ENCODE results near the gene LBH. TPM values are rescaled to one million over a fixed set of nuclear protein-coding genes. Genes with fewer than 3 reads are reported as not detected.
A peak's percentile ranks its signal among the peaks of the same experiment; 100 is the strongest.

LBH gene
- polyA plus RNA-seq (2013, experiment 1 of 2; ENCODE audit: insufficient read length), result 158 TPM
- polyA plus RNA-seq (2013, experiment 2 of 2; ENCODE audit: insufficient read length), result 154 TPM

DNA sequence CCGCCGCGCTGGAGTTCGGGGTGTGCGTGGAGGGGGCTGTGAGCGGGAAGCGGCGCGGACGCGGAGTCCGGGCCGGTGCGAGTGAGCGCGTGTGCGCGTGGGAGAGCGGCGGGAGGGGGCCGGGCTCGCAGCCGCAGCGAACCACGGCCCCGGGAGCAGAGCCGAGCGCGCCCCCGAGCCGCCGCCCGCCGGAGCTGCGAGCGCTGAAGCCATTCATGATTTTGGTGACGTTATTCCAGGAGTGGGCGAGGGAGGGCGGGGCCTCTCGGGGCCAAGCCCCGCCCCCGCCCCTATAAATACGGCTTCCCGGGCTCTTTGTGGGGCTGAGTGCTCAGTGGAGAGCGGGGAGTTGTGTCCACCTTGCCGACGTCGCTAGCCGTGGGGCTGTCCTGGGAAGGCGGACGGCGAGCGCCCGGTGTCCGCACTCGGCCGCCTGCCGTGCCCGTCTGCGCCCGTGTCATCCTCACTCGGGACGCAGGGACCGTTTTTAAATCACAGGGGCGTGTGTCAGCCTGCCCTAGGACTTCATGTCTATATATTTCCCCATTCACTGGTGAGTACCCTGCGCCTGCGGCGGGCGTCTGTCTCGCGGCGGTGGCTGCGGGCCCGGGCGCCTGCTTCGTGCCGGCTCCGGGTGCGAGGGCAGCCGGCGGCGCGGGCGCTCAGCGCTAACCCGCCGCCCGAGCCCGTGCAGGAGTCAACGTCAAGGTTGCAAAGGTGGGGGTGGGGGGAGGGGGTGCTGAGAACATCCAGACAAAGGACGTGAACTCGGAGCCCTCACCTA is at the start of gene LBH:
Gene LBH (plus strand): TSS at position 323 of the 784 bp plus-strand sequence. CDS start 205 bp downstream, at position 528.
- DNase-seq, result peak; percentile 92

DNA sequence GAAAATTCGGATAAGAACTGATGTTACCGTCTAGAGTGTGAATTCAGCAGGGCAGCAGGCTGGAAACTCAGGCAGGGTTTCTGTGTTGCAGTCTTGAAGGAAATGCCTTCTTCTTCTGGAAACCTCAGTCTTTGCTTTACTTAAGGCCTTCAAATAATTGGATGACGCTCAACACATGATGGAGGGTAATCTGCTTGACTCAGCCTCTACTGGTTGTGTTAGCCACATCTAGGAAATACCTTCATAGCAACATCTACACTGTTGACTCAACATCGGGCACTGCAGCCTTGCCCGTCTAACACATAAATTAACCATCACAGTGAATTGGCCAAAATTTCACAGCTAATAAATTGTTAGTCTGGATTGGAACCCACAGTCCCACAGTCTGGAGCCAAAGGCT is 47.3 kb upstream of the LBH start:
- DNase-seq, result no peak

DNA sequence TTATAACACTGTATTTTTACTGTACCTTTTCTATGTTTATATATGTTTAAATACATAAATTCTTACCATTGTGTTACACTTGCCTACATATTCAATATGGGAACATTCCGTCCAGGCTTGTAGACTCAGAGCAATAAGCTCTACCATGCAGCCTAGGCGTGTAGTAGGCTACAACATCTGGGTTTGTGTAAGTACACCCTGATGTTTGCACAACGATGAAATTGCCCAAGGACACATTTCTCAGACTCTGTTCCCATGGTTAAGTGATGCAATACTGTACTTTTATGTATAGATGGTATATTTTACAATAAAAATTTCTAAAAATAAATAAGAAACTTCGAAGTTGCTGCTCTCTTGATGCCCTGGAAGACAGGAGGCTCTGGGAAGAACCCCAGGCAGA is 46.2 kb upstream of the LBH start:
- no peak for DNase-seq

DNA sequence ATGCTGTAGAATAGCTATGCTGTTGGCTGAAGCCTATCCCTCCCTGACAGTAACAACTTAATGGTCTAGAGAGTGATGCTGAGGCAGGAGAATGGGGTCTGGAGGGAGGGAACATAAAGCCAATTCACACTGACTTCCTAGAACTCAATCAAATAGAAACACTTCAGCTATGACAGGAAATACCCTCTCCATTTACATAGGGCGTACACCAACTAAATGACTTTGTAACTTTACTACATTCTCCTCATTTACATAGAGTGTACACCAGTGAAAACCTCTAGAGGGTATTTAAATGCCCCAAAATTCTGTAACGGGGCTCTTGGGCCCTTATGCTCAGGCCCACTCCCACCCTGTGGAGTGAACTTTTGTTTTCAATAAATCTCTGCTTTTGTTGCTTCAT is 43.0 kb upstream of the LBH start:
- DNase-seq, result no peak

DNA sequence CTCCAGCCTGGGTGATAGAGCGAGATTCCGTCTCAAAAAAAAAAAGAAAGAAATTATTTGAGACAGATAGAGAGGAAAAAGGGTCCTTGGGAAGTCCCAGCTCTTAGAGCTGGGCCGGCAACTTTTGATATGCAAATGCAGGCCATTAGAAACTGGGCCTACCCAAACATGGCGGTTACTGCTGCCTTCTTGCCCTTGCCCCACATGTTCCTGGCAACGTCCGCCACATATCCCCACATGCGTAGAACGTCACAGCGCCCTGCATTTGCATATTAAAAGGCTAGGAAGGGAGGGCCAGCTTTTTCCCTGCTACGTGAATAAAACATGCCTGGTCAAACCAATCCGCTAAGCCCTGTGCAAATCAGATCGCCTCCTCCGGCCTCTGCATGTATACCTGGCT is 40.7 kb upstream of the LBH start:
- DNase-seq, result no peak

DNA sequence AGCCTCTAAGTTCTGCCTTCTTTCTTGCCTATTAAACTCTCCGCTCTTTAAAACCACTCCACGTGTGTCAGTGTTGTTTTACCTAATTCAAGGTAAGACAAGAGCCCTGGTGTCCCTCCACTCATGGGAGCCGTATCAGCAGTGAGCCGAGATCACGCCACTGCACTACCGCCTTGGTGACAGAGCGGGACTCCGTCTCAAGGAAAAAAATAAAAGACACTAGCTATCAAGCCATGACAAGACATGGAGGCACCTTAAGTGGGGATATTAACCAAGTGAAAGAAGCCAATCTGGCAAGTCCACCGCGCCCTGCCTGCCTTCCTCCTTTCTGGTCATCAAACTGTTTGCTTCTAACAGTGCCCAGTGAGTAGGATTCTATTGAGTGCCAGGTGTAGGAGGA is 40.2 kb upstream of the LBH start:
- DNase-seq, result no peak

DNA sequence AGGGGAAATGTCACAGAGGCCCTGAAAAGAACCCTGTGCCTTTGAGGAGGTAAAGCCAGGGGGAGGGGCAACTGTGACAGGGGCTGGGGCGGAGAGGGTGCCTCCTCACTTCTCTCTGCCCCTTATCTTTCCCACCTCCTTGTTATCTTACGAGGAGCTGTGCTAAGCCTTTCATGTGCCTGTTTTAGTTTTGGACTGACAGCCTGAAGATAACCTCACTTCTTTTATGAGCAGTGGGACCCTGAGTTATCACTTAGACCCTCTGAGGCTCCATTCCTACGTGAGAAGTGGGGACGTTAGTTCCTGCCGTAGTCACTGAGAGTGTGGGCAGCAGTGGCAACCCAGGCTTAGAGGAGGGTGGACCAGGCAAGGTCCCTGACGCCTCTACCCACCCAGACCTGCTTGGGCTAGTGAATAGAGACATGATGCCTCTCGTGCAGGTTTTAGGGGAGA is 39.5 kb upstream of the LBH start:
- no peak for DNase-seq

DNA sequence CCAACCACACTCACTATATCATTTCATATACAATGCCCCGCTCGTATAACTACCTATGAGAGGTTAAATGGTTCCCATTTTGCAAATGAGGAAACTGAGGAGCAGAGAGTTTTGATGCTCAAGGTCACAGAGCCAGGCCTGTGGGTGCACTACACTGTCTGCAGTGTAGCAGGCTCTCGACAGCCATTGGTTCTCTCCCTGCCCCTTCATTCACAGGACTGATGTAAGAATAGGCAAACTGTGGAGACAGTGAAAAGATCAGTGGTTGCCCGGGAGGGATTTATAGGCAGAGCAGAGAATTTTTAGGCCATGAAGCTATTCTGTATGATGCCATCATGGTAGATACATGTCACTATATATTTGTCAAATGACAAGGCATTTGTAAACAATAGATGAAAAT is 39.0 kb upstream of the LBH start:
- no peak for DNase-seq

DNA sequence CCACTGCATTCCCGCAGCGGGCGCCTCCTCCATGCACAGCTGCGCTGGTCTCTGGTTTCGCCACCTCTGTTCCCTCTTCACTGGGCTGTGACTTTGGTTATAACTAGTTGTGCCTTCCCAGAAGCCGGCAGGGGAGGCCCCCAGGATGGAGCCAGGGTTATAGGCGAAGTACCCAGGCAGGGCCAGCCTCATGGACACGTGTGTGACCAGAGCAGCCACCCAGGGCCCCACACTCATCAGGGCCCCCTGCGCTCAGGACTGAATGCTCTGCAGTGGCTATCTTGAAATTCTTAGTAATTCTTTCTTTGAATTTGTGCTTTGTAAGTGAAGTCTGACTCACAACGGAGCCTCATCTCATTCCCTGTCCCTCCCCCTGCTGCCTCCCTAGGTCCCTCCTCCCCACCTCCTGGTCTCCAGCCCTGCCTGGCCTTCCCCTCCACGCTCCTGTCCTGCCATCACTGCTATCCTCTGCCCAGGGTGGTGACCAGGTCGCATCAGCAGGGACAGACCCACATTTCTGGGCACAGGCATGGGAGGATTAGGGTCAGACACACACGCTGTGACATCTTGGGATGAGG is 38.1 kb upstream of the LBH start:
- DNase-seq, result peak; percentile 26

DNA sequence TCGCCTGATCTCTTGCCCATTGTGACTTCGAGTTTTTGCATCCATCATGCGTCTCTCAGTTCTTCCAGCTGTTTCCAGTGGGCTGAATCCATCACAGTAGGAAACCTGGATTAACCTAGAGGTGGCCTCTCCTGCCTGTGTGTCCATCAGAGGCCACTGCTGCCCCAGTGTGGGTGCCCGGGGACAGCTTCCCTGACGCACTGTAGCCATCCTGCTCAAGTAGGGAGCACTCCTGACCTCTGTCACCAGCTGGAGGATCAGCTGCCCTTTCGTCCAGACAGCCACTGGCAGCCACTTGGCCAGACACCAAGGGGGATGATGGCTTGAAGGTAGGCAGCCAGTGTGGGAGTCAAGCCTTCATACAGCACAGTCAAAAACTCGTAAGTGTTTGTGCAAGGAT is 36.9 kb upstream of the LBH start:
- no peak for DNase-seq

DNA sequence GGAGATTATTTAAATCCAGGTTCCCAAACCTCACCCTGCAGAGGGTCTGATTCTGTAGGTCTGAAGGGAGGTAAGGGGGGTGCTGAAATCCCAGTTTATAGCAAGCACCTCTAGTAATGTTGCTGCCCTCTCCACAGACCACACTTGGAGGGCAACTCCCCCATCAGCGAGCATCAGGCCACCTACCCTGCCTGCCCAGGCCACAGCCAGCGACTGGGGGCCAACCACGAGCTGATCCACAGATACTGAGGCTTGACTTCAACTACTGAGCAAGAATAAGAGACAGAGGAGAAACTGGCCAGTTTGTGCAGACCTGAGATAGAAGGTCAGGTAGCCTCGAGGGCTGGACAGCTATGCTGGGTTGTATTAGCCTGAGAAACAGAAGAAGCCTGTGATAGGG is 36.3 kb upstream of the LBH start:
- no peak for DNase-seq

DNA sequence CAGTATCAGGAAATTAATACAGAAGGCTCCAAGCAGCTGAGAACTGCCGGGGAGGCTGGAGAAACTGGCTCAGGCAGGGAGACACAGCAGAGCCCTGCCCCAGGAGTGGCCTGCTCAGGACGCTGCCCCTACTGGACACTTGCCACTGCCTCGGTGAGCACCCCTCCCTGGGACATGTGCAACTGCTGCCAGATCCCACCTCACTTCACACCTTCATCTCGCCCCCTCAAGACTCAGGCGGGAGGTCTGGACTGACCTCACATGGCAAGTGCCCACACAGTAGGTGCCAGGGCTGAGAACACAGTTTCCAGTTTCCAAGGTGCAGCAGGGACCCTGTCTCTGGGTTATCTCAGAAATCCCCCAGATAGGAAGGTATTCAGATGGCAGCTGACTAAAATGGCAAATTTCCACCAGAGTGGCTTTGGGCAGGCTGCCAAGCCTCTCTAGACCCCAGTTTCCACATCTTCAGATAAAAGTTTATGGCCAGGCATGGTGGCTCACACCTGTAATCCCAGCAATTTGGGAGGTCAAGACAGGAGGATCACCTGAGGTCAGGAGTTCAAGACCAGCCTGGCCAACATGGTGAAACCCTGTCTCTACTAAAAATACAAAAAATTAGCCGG is 33.7 kb upstream of the LBH start:
- DNase-seq, result no peak

DNA sequence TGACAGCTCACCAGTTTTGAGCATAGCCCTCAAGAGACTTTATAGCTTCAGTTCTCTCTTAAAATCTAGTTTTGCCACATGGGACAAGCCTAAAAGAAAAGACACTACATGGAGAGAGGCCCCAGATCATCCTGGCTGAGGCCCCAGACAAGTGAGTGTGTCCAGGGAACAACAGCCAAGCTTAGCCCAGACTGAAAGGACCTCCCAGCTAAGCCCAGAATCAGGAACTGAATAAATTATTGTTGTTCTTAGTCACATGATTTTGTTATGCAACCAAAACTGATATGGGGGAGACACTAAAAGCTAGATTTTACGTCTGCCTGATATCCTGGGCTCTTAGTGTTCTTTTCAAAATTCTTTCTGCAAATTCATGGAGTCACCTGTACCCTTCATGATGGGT is 29.3 kb upstream of the LBH start:
- DNase-seq, result peak; percentile 38

DNA sequence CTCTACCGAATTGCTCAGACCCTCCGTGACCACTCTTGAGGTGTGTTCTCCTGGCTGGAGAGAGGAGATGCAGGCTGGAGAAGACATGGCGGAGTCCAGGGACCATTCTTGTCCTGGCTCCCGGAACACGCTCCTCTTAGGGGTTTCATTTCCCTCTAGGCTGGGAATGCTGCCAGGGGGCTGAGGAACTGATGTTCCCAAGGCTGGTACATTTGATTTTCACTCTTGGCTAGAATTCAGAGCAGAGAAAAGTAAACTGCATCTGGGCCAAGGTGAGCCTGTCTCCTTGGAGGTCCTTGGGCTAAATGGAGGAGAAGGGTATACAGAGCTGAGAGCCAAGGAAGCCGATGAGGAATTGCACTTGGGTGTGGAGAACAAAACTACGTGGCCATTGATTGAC is 28.2 kb upstream of the LBH start:
- no peak for DNase-seq

DNA sequence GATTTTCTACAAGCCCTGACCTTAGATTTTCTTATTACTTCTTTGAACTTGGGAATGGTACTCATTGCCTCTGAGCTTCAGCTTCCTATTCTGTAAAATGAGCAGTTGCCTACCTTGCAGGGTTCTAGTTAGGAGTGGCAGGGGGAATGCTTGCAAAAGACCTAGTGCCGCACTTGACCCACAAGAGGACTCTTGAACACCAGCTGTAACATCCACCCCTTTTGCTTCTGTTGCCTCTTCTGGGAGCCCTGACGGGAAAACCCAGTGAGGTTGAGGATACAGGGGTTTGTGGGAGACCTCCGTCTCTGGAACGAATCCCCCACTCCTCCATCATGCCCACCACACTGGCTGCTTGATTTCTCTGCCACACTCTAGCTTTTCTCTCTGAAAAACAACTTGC is 27.1 kb upstream of the LBH start:
- no peak for DNase-seq

DNA sequence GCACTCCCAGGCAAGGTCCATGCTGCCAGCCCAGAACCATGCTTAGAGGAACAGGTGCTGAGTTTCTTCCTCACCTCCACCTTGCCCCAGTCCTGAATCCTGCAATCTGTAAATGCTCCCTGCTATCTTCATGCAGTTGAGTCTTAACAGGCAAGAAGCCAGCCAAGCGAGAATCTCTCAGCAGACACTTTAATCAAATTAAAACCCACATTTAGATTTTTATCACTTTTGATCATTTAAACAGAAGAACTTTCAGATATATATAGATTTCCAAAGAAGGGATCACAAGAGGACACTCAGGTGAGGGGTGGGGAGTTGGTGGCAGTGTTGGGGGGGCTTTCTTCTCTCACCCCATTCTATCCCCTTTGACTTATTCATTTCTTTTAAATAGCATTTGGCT is 25.9 kb upstream of the LBH start:
- no peak for DNase-seq

DNA sequence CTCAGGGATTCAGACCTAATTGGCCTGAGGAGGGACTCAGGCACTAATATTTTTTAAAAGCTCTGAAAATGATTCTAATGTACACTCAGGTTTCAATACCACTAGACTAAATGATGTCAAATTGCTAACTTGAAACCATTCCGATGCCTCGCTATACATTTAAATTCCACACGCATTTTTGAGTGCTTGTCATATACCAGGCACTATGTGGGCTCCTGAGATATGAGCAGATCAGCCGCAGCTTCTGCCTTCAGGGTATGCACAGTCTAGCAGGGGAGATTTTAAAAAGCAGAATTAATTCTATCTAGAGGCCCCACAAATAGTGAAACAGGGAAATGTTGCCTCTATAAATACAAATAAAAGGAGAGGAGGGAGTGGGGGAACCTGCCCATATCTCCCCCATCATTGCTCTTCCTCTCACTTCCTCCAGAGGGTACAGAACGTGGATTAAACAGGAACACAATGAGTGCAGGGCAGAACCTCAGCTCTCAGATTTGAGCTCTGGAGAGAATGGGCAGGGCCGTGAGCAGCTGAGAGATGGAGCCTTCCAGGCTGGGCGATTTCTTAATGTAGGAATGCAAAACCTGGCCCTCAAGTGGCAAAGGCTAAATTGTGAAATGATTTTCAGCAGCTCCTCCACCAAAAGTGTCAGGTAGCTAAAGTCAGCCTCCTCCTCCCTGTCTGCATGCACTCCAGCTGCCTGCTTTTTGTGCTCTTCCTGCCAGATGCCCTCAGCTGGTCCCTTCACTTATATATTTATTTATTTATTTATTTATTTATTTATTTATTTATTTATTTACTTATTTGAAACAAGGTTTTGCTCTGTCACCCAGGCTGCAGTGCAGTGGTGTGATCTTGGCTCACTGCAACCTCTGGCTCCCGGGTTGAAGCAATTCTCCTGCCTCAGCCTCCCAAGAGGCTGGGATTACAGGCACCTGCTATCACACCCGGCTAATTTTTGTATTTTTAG is 24.6 kb upstream of the LBH start:
- no peak for DNase-seq

DNA sequence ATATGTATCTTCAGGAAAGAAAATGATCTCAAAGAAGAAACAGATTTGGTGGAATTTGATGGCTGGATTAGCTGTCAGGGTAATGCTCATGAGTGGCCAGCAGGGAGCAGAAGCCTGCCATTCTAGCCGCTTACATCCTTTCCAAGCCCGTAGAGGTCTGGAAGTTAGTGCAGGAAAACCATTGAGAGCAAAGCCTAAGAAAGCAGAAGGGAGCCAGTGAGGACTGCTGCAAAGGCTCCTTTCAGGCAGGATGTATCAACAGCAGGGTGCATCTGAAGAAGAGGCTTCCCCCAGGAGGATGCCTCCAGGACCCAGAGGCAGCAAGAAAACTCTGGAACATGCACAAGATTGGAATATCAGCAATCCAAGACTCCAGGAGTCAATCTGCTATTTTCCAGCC is 22.9 kb upstream of the LBH start:
- DNase-seq, result peak; percentile 77

DNA sequence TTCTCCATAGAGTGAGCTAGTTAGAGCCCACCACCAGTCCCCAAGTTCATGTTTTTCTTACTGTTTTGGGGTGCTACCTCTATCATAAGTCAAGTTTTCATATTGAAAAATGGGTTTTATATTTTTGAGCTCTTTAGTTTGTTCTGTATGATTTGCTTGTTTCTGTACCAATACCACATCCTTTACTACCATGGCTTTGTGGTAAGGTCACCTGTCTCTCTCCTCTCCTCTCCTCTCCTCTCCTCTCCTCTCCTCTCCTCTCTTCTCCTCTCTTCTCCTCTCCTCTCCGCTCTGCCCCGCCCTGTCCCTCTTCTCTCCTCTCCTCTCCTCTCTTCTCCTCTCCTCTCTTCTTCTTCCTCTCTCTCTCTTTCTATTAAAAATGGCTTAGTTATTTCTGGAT is 22.1 kb upstream of the LBH start:
- DNase-seq, result no peak

DNA sequence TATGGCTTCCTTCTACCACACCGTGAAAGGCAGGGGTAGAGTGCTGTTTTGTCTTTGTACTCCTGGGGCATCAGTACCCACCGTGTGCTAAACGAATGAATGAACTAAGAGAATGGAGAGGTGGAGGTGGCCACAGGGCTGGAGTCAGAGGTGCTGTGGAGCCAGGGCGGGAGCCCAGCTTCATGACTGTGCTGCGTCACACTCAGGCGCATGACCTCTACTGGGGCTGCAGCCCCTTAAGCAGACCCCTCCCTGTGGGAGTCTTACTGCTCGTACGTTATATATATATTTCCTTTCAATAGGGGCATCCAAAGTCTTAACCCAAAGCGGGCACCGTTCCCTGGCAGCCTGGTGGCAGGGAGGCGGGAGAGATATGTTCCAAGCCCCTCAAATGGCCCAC is 18.0 kb upstream of the LBH start:
- DNase-seq, result no peak

DNA sequence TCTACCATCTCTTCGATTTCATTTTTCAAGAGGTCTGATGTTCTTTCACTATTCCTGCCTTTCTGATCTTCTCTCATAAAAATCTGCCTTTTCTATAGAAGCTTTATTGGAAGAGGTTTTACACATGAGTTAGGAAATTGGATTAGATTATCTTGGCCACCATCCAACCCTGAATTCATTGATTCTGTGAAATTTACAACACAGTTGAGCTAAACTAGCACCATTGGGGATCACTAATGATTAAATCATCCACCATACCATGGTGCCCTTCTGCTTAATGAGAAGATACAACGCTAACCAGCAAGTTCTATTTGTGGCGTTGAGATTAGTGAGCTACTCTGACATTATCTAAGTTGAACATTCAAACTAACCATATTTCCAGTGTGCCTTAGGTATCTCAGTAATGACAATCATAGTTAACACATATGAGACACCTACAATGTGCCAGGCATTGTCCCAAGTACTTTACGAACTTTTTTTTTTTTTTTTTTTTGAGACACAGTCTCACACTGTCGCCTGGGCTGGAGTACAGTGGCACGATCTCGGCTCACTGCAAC is 17.3 kb upstream of the LBH start:
- DNase-seq, result no peak

DNA sequence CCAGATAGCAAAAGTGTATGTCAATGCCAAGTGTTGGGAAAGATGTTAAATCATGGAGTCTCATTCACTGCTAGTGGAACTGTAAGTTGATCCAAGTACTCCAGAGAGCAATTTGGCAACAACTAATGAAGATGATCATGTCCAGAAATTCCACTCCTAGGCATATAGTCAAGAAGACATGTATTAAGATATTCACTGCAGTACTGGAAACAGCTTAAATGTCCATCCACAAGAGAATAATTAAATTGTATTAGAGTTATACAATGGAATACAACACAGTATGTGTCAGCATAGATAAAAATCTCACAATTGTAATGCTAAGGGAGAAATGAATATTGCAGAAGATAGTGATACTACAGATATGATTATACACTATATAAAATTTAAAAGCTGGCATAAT is 15.2 kb upstream of the LBH start:
- peak; percentile 36 for DNase-seq

Measured in fibroblast of skin of abdomen (primary cell).